Measurements from ENCODE around the gene CDH15.

Gene CDH15

DNA sequence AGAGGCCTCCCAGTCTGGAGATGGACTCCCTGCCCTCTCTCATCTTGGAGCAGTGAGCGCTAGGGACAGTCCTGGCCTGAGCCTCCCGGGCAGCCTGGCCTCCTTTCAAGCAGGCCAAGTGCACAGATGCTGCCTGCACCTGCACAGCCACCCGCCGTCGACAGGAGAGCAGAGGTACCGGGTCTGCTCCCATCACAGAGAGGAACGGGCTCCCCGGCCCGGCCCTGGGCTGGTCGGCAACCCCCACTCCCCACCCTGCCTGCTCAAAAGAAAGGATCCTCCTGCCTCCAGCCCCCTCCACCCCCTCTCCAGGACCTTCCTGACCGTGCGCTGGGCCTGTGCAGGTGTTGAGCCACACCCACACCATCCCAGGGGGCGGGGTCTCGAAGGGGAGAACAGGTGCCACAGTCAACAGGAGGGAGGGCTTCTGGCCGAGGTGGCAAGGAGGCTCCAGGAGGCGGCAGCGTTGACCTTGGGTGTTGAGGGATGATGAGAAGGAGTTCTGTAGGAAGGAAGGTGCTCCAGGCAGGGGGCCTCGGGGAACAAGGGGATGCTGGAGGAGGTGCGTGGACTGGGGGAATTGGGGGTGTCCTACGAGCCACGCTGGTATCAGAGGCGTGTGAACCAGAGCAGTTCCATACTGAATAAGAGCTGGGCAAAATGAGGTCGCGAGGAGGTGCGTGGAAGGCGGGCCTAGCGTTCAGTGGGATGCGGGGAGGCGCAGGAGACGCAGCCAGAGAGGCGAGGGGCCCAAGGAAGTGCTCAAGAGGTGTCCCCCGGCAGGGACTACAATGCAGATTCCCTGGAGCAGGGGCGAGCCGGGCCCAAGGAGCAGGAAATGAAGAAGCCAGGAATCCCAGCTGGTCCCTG, 967 bp upstream of the CDH15 start:
- FAIRE-seq, result peak; percentile 58
- no peak for DNase-seq (ENCODE audit: insufficient read length)
- TF ChIP-seq POLR2A (IDR thresholded peaks at IDR 0.05; ENCODE audit: low read depth, low read length) (no peak), POLR2AphosphoS5 (IDR thresholded peaks at IDR 0.05; ENCODE audit: low read depth, low read length) (no peak), TAF1 (IDR thresholded peaks at IDR 0.05; ENCODE audit: borderline replicate concordance, low read depth, low read length) (no peak)

DNA sequence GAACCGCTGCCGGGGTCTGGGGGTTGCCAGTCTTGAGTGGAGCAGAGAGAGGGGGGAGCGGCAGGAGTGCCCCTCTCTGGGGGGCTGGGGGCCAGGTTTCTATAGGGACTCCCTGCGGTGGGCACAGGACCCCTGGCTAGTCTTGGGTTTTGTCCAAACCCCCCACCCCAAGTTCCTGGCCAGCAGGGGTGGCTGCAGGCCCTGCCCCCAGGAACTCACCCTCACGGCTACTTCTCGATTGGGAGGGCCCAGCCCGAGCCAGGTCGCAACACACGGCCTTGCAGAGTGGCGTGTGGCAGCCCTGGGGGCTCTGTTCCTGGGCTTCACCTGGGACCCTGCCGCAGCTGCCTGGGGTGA, 601 bp downstream of the CDH15 start:
- no peak for TF ChIP-seq POLR2AphosphoS5 (IDR thresholded peaks at IDR 0.05; ENCODE audit: low read depth, low read length)
- TF ChIP-seq TAF1 (IDR thresholded peaks at IDR 0.05; ENCODE audit: borderline replicate concordance, low read depth, low read length), result no peak
- TF ChIP-seq POLR2A (IDR thresholded peaks at IDR 0.05; ENCODE audit: low read depth, low read length), result no peak
- DNase-seq (ENCODE audit: insufficient read length) (no peak), FAIRE-seq (no peak)

- TF ChIP-seq POLR2A (IDR thresholded peaks at IDR 0.05; ENCODE audit: low read depth, low read length), result no peak
- TF ChIP-seq TAF1 (IDR thresholded peaks at IDR 0.05; ENCODE audit: borderline replicate concordance, low read depth, low read length), result no peak
- no peak for TF ChIP-seq POLR2AphosphoS5 (IDR thresholded peaks at IDR 0.05; ENCODE audit: low read depth, low read length)
Observed at GRCh38 chr16:89172528-89173173, 1.1 kb downstream of the CDH15 start.

GRCh38 chr16:89173174-89173921, 1.8 kb downstream of the CDH15 start:
- DNase-seq (ENCODE audit: insufficient read length) (no peak), FAIRE-seq (no peak)
- TF ChIP-seq POLR2AphosphoS5 (IDR thresholded peaks at IDR 0.05; ENCODE audit: low read depth, low read length), result no peak
- TF ChIP-seq TAF1 (IDR thresholded peaks at IDR 0.05; ENCODE audit: borderline replicate concordance, low read depth, low read length), result no peak
- TF ChIP-seq POLR2A (IDR thresholded peaks at IDR 0.05; ENCODE audit: low read depth, low read length), result no peak

More at GRCh38 chr16:89172528-89173173, 1.1 kb downstream of the CDH15 start:
- DNase-seq (ENCODE audit: insufficient read length) (no peak), FAIRE-seq (no peak)

DNA sequence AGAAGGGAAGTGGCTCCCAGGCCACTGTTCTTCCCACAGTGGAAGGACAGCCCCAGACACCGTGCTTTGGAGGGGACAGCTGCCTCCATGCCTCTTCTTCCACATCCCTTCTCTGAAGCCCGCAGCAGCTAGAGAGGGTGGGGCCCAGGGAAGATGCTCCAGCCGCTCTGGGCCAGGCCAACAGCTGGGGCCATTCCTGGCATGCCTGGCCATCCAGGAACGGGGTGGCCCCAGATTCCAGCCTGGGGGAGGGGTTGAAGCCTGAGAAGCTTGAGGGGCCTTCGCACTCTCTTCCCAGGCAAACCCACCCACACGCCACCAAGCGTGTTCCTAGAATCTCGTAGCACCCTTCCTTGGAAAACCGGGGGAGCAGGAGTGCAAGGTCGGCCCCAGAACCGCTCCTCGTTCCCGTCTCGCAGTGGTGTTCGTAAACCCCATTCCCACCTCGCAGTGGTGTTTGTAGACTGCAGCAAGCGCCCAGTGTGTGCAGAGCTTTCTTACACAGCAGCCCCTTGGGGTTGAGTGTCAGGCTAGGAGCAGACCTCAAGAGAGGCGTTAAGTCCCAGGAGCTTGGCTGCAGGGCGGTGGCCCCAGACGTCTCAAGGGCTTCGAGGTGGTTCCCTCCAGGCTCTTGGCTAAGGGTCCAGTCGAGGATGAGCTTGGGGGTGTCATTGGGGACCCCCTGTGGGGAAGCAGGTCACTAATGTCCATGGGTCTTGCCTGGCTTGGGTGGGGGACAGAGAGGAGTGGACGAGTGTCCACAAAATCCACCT, 2.7 kb downstream of the CDH15 start:
- no peak for TF ChIP-seq TAF1 (IDR thresholded peaks at IDR 0.05; ENCODE audit: borderline replicate concordance, low read depth, low read length)
- no peak for TF ChIP-seq POLR2A (IDR thresholded peaks at IDR 0.05; ENCODE audit: low read depth, low read length)
- TF ChIP-seq POLR2AphosphoS5 (IDR thresholded peaks at IDR 0.05; ENCODE audit: low read depth, low read length), result no peak
- FAIRE-seq (no peak), DNase-seq (ENCODE audit: insufficient read length) (no peak)

GRCh38 chr16:89174877-89175276, 3.3 kb downstream of the CDH15 start:
- FAIRE-seq (no peak), DNase-seq (ENCODE audit: insufficient read length) (no peak)
- TF ChIP-seq POLR2A (IDR thresholded peaks at IDR 0.05; ENCODE audit: low read depth, low read length) (no peak), TAF1 (IDR thresholded peaks at IDR 0.05; ENCODE audit: borderline replicate concordance, low read depth, low read length) (no peak), POLR2AphosphoS5 (IDR thresholded peaks at IDR 0.05; ENCODE audit: low read depth, low read length) (no peak)

- FAIRE-seq, result no peak
- TF ChIP-seq TAF1 (IDR thresholded peaks at IDR 0.05; ENCODE audit: borderline replicate concordance, low read depth, low read length) (no peak), POLR2AphosphoS5 (IDR thresholded peaks at IDR 0.05; ENCODE audit: low read depth, low read length) (no peak), POLR2A (IDR thresholded peaks at IDR 0.05; ENCODE audit: low read depth, low read length) (no peak)
- DNase-seq (ENCODE audit: insufficient read length), result no peak
Observed at GRCh38 chr16:89175280-89176146, 4.0 kb downstream of the CDH15 start.

- TF ChIP-seq POLR2A (IDR thresholded peaks at IDR 0.05; ENCODE audit: low read depth, low read length), result no peak
- TF ChIP-seq TAF1 (IDR thresholded peaks at IDR 0.05; ENCODE audit: borderline replicate concordance, low read depth, low read length), result no peak
- TF ChIP-seq POLR2AphosphoS5 (IDR thresholded peaks at IDR 0.05; ENCODE audit: low read depth, low read length), result no peak
- DNase-seq (ENCODE audit: insufficient read length), result no peak
- no peak for FAIRE-seq
Observed at GRCh38 chr16:89176147-89176690, 4.7 kb downstream of the CDH15 start.

DNA sequence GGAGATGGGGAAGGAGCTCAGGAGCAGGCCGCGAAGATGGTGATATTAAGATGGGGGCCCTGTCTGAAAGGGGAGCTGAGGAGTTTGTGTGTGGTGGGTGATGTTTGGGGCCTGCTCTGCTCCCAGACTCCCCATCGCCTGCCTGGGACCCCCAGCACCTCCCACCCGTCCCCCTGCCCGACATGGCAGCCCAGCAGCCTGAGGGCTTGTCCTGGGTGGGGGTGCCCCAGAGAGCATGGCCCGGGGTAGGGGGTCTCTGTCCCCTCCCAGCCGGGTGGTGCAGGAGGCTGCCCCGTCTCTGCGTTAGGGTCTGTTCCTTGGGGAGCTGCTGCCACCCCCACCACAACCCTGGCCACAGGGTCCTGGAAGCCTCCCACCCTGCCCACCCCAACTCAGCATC, 5.2 kb downstream of the CDH15 start:
- DNase-seq (ENCODE audit: insufficient read length), result no peak
- FAIRE-seq, result no peak

GRCh38 chr16:89177501-89177900, 6.0 kb downstream of the CDH15 start:
- FAIRE-seq, result no peak
- TF ChIP-seq POLR2A (IDR thresholded peaks at IDR 0.05; ENCODE audit: low read depth, low read length), result no peak
- no peak for TF ChIP-seq POLR2AphosphoS5 (IDR thresholded peaks at IDR 0.05; ENCODE audit: low read depth, low read length)
- no peak for DNase-seq (ENCODE audit: insufficient read length)

More for the DNA sequence above, 5.2 kb downstream of the CDH15 start:
- TF ChIP-seq TAF1 (IDR thresholded peaks at IDR 0.05; ENCODE audit: borderline replicate concordance, low read depth, low read length) (no peak), POLR2A (IDR thresholded peaks at IDR 0.05; ENCODE audit: low read depth, low read length) (no peak), POLR2AphosphoS5 (IDR thresholded peaks at IDR 0.05; ENCODE audit: low read depth, low read length) (no peak)

Measured in GM12892 (cell line).